ENCODE results near the gene ADAMTSL1.

- TF ChIP-seq CTCF (conservative IDR thresholded peaks at IDR 0.05 in 1 of 2, IDR thresholded peaks at IDR 0.05 in 1 of 2; ENCODE audit: extremely low read depth in 1 of 2, insufficient read depth in 1 of 2, low read depth in 1 of 2, low read length in 2 of 2) (no peak), EZH2 (IDR thresholded peaks at IDR 0.05; ENCODE audit: borderline replicate concordance, low read length) (no peak)
Observed at GRCh38 chr9:18526685-18527084, 52.7 kb downstream of the ADAMTSL1 start.

Data from mammary epithelial cell (primary cell).